ENCODE measurements around the gene MT1H.
"Not testable (repeated sequence)": the region's sequence is repeated elsewhere in the genome, so short reads cannot be mapped to it uniquely, and the experiment has no call there.

Gene MT1H

DNA sequence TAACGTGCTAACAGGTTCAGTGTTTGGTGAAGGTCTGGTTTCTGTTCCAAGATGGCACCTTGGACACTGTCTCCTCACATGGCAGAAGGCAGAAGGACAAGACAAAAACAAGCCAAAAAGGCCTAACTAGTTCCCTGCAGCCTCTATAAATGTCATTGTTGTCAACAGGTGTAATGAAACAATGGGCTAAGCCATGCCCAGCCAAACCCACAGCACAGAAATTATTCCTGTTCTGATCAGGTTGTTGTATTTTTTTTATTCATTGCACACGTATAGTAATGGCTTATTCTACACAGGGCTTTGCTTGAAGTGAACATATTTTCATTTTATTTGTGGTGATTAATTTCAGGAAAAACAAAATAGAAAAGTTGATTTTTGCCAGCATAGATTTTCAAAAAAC is 44.2 kb downstream of the MT1H start:
- DNase-seq (ENCODE audit: low read depth) = no peak
- H3K4me3 ChIP-seq (ENCODE audit: control insufficient read depth, low read depth, low read length) = no peak overlapping the region
- TF ChIP-seq CTCF (conservative IDR thresholded peaks at IDR 0.05; ENCODE audit: control insufficient read depth, insufficient read depth, low read depth, low read length) = no peak

DNA sequence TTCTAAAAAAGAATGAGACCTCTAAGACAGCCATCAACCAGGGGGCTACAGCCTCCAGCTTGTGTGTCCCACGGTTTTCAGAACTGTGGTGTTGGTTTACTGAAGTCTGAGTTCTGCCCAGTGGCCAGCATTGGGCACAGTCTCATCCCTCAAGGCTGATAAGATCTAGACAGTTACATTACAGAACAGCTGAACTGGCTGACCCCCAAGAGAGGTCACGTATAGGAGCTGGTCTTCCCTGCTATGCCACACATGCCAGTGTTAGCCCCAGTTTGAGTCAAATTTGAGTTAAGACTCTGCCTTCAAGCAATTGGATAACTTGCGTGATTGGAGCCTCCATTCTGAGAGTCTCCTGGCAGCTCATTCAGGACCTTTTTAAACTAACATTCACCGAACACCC is 45.5 kb downstream of the MT1H start:
- no peak for DNase-seq (ENCODE audit: low read depth)
- H3K4me3 ChIP-seq (ENCODE audit: control insufficient read depth, low read depth, low read length) = no peak overlapping the region
- TF ChIP-seq CTCF (conservative IDR thresholded peaks at IDR 0.05; ENCODE audit: control insufficient read depth, insufficient read depth, low read depth, low read length) = no peak

- H3K4me3 ChIP-seq (ENCODE audit: control insufficient read depth, low read depth, low read length) = no peak overlapping the region
- DNase-seq (ENCODE audit: low read depth) = no peak
- TF ChIP-seq CTCF (conservative IDR thresholded peaks at IDR 0.05; ENCODE audit: control insufficient read depth, insufficient read depth, low read depth, low read length) = no peak
These were observed 47.1 kb downstream of the MT1H start for GRCh38 chr16:56716761-56717160.

GRCh38 chr16:56717532-56717931 is 47.9 kb downstream of the MT1H start:
- not testable (repeated sequence) for H3K4me3 ChIP-seq (ENCODE audit: control insufficient read depth, low read depth, low read length); DNase-seq (ENCODE audit: low read depth)

All from fibroblast of mammary gland (primary cell).